AG09309 (cell line): ENCODE results near the gene GTF3C1.

ENCODE experiments used
- DNase-seq: peaks from one replicate; pipeline ENCODE4 v3.0.0-alpha.2; 2010; ENCODE audit warnings: low read depth
- H3K4me3 ChIP-seq: 2 replicates; pipeline ENCODE4 v1.5.1; 2011; ENCODE audit warnings: mild to moderate bottlenecking, low read depth, low read length, moderate library complexity; ENCODE audit not compliant: control insufficient read depth
- CTCF ChIP-seq: IDR thresholded peaks from 2 replicates; pipeline ENCODE4 v1.5.1; 2011; ENCODE audit warnings: mild to moderate bottlenecking, low read depth, low read length, inconsistent platforms; ENCODE audit not compliant: insufficient read depth, control insufficient read depth; ENCODE audit errors: missing control alignments

The GTF3C1 gene

GRCh38 chr16:27539636-27540035, 10.1 kb downstream of the GTF3C1 start:
- H3K4me3 ChIP-seq, result no peak overlapping the region
- no peak for DNase-seq
- TF ChIP-seq CTCF, result no peak

GRCh38 chr16:27539120-27539519, 10.6 kb downstream of the GTF3C1 start:
- DNase-seq, result no peak
- TF ChIP-seq CTCF, result no peak
- H3K4me3 ChIP-seq, result no peak overlapping the region

- no peak for TF ChIP-seq CTCF
- H3K4me3 ChIP-seq, result no peak overlapping the region
- DNase-seq, result no peak
Measured at GRCh38 chr16:27538528-27538927, 11.2 kb downstream of the GTF3C1 start.

GRCh38 chr16:27534256-27534655, 15.5 kb downstream of the GTF3C1 start:
- DNase-seq, result no peak
- H3K4me3 ChIP-seq, result no peak overlapping the region
- TF ChIP-seq CTCF, result no peak

GRCh38 chr16:27531826-27532800, 17.6 kb downstream of the GTF3C1 start:
- no peak for DNase-seq
- no peak overlapping the region for H3K4me3 ChIP-seq
- TF ChIP-seq CTCF, result no peak

GRCh38 chr16:27531186-27531585, 18.5 kb downstream of the GTF3C1 start:
- no peak overlapping the region for H3K4me3 ChIP-seq
- DNase-seq, result no peak

More at GRCh38 chr16:27531186-27531585, 18.5 kb downstream of the GTF3C1 start:
- no peak for TF ChIP-seq CTCF
